Measurements from ENCODE around the gene PSMA6. TPM values are rescaled to one million over a fixed set of nuclear protein-coding genes. Genes with fewer than 3 reads are reported as not detected.

The PSMA6 gene
- total RNA-seq, 1 experiment from 2014 or later: 210 TPM

DNA sequence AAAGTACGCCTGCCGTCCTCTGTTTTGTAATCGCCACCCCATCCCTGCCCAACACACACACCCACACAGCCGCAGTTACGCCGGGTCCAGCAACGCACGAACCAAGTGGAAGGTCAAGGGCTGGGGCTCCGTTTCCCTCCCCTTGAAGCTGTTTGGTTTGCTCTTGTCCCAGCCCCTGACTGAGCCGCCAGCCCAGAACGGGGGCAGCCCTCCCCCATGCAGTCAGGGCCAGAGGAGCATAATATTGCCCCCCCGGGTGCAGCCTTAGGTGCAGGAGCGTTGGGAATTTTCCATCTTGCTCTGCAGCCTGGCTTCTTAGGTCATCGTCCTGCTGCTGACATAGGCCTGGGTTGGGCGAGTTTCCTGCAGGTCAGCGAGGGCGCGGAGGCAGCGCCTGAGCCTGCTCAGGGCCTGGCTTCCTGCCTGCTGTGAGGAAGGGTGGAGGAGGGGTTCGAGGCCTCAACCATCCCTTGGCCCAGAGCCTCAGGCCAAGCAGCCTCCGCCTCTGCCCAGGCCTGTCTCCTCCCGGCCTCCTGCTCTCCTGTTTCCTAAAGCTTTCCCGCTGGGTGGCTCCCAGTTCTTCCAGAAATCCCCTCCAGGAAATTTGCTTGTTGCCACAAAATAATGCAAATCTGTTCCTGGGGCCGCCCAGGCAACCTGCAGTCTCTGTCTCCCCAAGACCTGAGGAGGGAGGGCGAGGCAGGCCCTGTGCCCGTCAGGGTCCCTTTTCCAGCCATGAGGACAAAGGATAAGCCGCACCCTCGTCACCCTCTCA is 44.5 kb downstream of the PSMA6 start (continued):
- TF ChIP-seq, protein P1, sequence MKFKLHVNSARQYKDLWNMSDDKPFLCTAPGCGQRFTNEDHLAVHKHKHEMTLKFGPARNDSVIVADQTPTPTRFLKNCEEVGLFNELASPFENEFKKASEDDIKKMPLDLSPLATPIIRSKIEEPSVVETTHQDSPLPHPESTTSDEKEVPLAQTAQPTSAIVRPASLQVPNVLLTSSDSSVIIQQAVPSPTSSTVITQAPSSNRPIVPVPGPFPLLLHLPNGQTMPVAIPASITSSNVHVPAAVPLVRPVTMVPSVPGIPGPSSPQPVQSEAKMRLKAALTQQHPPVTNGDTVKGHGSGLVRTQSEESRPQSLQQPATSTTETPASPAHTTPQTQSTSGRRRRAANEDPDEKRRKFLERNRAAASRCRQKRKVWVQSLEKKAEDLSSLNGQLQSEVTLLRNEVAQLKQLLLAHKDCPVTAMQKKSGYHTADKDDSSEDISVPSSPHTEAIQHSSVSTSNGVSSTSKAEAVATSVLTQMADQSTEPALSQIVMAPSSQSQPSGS (CRISPR knock-in tag; IDR thresholded peaks at IDR 0.05; ENCODE audit: borderline replicate concordance, low read depth): no peak
- TF ChIP-seq, protein P2, sequence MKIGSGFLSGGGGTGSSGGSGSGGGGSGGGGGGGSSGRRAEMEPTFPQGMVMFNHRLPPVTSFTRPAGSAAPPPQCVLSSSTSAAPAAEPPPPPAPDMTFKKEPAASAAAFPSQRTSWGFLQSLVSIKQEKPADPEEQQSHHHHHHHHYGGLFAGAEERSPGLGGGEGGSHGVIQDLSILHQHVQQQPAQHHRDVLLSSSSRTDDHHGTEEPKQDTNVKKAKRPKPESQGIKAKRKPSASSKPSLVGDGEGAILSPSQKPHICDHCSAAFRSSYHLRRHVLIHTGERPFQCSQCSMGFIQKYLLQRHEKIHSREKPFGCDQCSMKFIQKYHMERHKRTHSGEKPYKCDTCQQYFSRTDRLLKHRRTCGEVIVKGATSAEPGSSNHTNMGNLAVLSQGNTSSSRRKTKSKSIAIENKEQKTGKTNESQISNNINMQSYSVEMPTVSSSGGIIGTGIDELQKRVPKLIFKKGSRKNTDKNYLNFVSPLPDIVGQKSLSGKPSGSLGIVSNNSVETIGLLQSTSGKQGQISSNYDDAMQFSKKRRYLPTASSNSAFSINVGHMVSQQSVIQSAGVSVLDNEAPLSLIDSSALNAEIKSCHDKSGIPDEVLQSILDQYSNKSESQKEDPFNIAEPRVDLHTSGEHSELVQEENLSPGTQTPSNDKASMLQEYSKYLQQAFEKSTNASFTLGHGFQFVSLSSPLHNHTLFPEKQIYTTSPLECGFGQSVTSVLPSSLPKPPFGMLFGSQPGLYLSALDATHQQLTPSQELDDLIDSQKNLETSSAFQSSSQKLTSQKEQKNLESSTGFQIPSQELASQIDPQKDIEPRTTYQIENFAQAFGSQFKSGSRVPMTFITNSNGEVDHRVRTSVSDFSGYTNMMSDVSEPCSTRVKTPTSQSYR (CRISPR knock-in tag; IDR thresholded peaks at IDR 0.05): no peak
- no peak for TF ChIP-seq GTF2I (CRISPR knock-in tag; conservative IDR thresholded peaks at IDR 0.05)
- TF ChIP-seq, protein P3, sequence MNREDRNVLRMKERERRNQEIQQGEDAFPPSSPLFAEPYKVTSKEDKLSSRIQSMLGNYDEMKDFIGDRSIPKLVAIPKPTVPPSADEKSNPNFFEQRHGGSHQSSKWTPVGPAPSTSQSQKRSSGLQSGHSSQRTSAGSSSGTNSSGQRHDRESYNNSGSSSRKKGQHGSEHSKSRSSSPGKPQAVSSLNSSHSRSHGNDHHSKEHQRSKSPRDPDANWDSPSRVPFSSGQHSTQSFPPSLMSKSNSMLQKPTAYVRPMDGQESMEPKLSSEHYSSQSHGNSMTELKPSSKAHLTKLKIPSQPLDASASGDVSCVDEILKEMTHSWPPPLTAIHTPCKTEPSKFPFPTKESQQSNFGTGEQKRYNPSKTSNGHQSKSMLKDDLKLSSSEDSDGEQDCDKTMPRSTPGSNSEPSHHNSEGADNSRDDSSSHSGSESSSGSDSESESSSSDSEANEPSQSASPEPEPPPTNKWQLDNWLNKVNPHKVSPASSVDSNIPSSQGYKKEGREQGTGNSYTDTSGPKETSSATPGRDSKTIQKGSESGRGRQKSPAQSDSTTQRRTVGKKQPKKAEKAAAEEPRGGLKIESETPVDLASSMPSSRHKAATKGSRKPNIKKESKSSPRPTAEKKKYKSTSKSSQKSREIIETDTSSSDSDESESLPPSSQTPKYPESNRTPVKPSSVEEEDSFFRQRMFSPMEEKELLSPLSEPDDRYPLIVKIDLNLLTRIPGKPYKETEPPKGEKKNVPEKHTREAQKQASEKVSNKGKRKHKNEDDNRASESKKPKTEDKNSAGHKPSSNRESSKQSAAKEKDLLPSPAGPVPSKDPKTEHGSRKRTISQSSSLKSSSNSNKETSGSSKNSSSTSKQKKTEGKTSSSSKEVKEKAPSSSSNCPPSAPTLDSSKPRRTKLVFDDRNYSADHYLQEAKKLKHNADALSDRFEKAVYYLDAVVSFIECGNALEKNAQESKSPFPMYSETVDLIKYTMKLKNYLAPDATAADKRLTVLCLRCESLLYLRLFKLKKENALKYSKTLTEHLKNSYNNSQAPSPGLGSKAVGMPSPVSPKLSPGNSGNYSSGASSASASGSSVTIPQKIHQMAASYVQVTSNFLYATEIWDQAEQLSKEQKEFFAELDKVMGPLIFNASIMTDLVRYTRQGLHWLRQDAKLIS (CRISPR knock-in tag; IDR thresholded peaks at IDR 0.05; ENCODE audit: borderline replicate concordance): no peak
- TF ChIP-seq, protein P4, sequence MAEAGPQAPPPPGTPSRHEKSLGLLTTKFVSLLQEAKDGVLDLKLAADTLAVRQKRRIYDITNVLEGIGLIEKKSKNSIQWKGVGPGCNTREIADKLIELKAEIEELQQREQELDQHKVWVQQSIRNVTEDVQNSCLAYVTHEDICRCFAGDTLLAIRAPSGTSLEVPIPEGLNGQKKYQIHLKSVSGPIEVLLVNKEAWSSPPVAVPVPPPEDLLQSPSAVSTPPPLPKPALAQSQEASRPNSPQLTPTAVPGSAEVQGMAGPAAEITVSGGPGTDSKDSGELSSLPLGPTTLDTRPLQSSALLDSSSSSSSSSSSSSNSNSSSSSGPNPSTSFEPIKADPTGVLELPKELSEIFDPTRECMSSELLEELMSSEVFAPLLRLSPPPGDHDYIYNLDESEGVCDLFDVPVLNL (CRISPR knock-in tag; IDR thresholded peaks at IDR 0.05; ENCODE audit: borderline replicate concordance, low read depth): no peak
- TF ChIP-seq CBFB (CRISPR knock-in tag; IDR thresholded peaks at IDR 0.05; ENCODE audit: low read depth): no peak
- TF ChIP-seq NR2C2 (CRISPR knock-in tag; IDR thresholded peaks at IDR 0.05): no peak

DNA sequence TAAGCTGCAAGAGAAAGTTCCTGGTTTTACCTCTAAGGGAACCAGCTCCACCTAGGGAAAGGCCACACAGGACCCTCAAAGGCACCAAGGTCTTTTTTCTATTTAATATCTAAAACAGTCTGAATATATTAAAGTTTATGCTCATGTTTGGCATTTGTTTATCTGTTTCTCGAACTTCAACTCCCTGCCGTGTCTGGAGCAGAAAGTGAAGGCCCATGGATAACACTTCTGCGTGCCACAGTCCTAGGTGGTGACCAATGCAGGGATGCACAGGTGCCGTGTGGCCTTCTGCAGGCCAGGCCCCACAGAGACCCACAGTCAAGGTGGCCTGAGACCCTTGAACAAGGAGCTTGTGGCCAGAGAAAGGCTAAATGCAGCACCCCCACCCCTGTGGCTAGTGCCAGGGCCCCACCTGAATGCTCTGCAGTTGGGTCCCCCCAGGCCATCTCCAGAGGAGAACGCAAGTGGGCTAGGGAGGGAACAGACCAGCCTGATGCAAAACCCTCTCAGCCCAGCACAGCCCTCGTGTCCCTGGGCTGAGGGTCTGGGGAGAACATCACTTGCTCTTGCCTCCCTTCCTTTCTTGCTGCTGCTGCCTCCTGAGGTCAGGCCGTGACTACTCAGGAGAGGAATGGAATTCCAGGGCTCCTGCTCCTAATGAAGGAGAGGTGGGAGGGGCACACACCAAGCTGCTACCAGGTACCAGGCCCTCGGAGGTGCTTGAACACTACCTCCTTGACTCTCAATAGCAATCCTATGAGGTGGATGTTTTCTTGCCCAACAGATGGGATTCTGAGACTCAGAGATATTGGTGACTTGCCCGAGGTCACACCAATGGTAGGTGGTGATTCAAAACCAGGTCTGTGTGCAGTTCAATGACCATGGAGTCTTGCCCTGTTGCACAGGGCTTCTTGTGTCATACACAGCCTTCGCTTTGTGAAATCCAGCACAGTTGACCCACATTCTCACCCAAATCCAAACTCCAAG is 45.4 kb downstream of the PSMA6 start:
- Mint-ChIP-seq H3K4me3 (no peak overlapping the region), H3K9me3 (no peaks in the 10 kb centered on the region), H3K4me1 (peaks cover 51% of the 10 kb centered on the region), H3K27me3 (ENCODE audit: low read depth) (no peaks in the 10 kb centered on the region), H3K36me3 (no peaks in the 10 kb centered on the region), H3K27ac (peak overlapping the region; percentile 65; the same call in 1 of the 2 replicates)
- ATAC-seq: peak; percentile 20
- POLR2A ChIA-PET: interaction anchor here (1.6 kb wide), 1 partner anchor 66 kb away, joined by 7 read pairs; the partner anchor contains the start of gene NFKBIA
- peak; percentile 19 for DNase-seq (ENCODE audit: low spot score)
- CTCF ChIA-PET: interaction anchor here (1.0 to 1.9 kb wide), 6 partner anchors 10 to 67 kb away, joined by 3 to 6 read pairs (median 5); partner anchors contain the start of genes NFKBIA and PSMA6
- TF ChIP-seq NFE2L1 (CRISPR knock-in tag; IDR thresholded peaks at IDR 0.05) (no peak), ZBTB21 (CRISPR knock-in tag; IDR thresholded peaks at IDR 0.05; ENCODE audit: borderline replicate concordance) (no peak), TEAD1 (CRISPR knock-in tag; IDR thresholded peaks at IDR 0.05) (no peak), IRF2 (CRISPR knock-in tag; IDR thresholded peaks at IDR 0.05; ENCODE audit: borderline replicate concordance, low read depth) (no peak), SMAD3 (CRISPR knock-in tag; IDR thresholded peaks at IDR 0.05; ENCODE audit: borderline replicate concordance) (no peak), SOX15 (CRISPR knock-in tag; IDR thresholded peaks at IDR 0.05) (no peak)
- TF ChIP-seq, protein P3 (CRISPR knock-in tag; IDR thresholded peaks at IDR 0.05; ENCODE audit: borderline replicate concordance): no peak
- TF ChIP-seq, protein P5, sequence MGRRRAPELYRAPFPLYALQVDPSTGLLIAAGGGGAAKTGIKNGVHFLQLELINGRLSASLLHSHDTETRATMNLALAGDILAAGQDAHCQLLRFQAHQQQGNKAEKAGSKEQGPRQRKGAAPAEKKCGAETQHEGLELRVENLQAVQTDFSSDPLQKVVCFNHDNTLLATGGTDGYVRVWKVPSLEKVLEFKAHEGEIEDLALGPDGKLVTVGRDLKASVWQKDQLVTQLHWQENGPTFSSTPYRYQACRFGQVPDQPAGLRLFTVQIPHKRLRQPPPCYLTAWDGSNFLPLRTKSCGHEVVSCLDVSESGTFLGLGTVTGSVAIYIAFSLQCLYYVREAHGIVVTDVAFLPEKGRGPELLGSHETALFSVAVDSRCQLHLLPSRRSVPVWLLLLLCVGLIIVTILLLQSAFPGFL (CRISPR knock-in tag; IDR thresholded peaks at IDR 0.05; ENCODE audit: borderline replicate concordance): no peak
- TF ChIP-seq, protein P6, sequence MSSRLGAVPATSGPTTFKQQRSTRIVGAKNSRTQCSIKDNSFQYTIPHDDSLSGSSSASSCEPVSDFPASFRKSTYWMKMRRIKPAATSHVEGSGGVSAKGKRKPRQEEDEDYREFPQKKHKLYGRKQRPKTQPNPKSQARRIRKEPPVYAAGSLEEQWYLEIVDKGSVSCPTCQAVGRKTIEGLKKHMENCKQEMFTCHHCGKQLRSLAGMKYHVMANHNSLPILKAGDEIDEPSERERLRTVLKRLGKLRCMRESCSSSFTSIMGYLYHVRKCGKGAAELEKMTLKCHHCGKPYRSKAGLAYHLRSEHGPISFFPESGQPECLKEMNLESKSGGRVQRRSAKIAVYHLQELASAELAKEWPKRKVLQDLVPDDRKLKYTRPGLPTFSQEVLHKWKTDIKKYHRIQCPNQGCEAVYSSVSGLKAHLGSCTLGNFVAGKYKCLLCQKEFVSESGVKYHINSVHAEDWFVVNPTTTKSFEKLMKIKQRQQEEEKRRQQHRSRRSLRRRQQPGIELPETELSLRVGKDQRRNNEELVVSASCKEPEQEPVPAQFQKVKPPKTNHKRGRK (CRISPR knock-in tag; IDR thresholded peaks at IDR 0.05; ENCODE audit: borderline replicate concordance): no peak
